ENCODE data around the gene ZFY.

DNA sequence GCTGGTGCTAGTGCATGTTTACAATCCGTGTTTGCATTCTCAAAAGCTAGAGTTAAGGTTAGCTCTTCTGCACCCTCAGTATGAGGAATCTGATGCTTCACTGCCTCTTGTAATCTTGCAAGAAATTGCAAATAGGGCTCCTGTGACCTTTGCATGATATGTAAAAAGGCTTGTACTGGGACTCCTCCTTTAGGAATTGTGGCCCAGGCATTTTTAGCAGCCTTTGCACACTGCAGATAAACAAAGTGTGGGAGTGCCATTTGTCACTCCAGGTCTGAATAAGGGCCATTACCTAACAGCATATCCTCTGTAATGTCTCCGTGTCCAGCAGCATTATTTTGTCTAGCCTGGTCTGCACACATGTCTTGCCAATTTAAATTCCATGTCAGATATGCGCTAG lies 49.3 kb upstream of the ZFY start:
- TF ChIP-seq, protein P1, sequence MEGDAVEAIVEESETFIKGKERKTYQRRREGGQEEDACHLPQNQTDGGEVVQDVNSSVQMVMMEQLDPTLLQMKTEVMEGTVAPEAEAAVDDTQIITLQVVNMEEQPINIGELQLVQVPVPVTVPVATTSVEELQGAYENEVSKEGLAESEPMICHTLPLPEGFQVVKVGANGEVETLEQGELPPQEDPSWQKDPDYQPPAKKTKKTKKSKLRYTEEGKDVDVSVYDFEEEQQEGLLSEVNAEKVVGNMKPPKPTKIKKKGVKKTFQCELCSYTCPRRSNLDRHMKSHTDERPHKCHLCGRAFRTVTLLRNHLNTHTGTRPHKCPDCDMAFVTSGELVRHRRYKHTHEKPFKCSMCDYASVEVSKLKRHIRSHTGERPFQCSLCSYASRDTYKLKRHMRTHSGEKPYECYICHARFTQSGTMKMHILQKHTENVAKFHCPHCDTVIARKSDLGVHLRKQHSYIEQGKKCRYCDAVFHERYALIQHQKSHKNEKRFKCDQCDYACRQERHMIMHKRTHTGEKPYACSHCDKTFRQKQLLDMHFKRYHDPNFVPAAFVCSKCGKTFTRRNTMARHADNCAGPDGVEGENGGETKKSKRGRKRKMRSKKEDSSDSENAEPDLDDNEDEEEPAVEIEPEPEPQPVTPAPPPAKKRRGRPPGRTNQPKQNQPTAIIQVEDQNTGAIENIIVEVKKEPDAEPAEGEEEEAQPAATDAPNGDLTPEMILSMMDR (IDR thresholded peaks at IDR 0.05; ENCODE audit: low read length) = no peak
- TF ChIP-seq EZH2 (optimal IDR thresholded peaks at IDR 0.05; ENCODE audit: low read depth, low read length) = no peak
